HFFc6 (cell line): ENCODE data around the gene GCNT4. TPM values are rescaled to one million over a fixed set of nuclear protein-coding genes. Genes with fewer than 3 reads are reported as not detected.

Experiments
- DNase-seq: peaks from one replicate; pipeline ENCODE4 v3.0.0-alpha.2; 2018
- H3K27ac Mint-ChIP-seq: 2 replicates; pipeline ENCODE4 v1.8.0; 2020; ENCODE audit warnings: mild to moderate bottlenecking, mixed read lengths
- H3K27me3 Mint-ChIP-seq: 2 replicates; pipeline ENCODE4 v1.8.0; 2021; ENCODE audit warnings: mild to moderate bottlenecking, moderate library complexity, mixed read lengths; ENCODE audit not compliant: insufficient read depth
- H3K36me3 Mint-ChIP-seq: 2 replicates; pipeline ENCODE4 v1.8.0; 2021; ENCODE audit warnings: low read depth, mixed read lengths
- H3K4me1 Mint-ChIP-seq: 2 replicates; pipeline ENCODE4 v1.8.0; 2020; ENCODE audit warnings: low read depth, mixed read lengths
- H3K4me3 Mint-ChIP-seq: 2 replicates; pipeline ENCODE4 v1.8.0; 2020; ENCODE audit warnings: mild to moderate bottlenecking, moderate library complexity, mixed read lengths
- H3K9me3 Mint-ChIP-seq: 2 replicates; pipeline ENCODE4 v1.8.0; 2020; ENCODE audit warnings: mild to moderate bottlenecking, mixed read lengths
- CTCF ChIP-seq: fragments of 200-600 bp; sonication (generic); IDR thresholded peaks from 2 replicates; pipeline ENCODE4 v1.5.0; 2021; ENCODE audit warnings: antibody characterized with exemption, mild to moderate bottlenecking
- total RNA-seq, 6 experiments: library from RNA; stranded (reverse); fragmentation: NEBNext Ultra II Directional; extraction: Animal tissue kit (Norgen Biotek cat#: 25700); gene quantifications; 2 replicates in 1 of 6; 3 replicates in 5 of 6; pipeline ENCODE4 v1.2.3, GENCODE V29; 2021

Gene GCNT4
- total RNA-seq, 6 experiments from 2014 or later = 4.4 to 11.0 (median 5.4) TPM

- no peaks in the 10 kb centered on the region; the same call in none of the 2 replicates for H3K27me3 Mint-ChIP-seq
- H3K4me1 Mint-ChIP-seq = peaks cover 6% of the 10 kb centered on the region
- no peak for DNase-seq
- no peaks in the 10 kb centered on the region for H3K36me3 Mint-ChIP-seq
- H3K4me3 Mint-ChIP-seq = no peak overlapping the region
- H3K27ac Mint-ChIP-seq = no peak overlapping the region
- H3K9me3 Mint-ChIP-seq = no peaks in the 10 kb centered on the region
- no peak for TF ChIP-seq CTCF
Observed at GRCh38 chr5:75062925-75063531, 10.7 kb upstream of the GCNT4 start.

- DNase-seq = no peak
- no peaks in the 10 kb centered on the region for H3K36me3 Mint-ChIP-seq
- no peaks in the 10 kb centered on the region for H3K9me3 Mint-ChIP-seq
- H3K4me3 Mint-ChIP-seq = no peak overlapping the region
- no peaks in the 10 kb centered on the region; the same call in none of the 2 replicates for H3K27me3 Mint-ChIP-seq
- peaks cover 34% of the 10 kb centered on the region for H3K4me1 Mint-ChIP-seq
- no peak overlapping the region for H3K27ac Mint-ChIP-seq
- no peak for TF ChIP-seq CTCF
Observed at GRCh38 chr5:75059912-75060545, 7.7 kb upstream of the GCNT4 start.

GRCh38 chr5:75058986-75059535 is 6.7 kb upstream of the GCNT4 start:
- no peak for TF ChIP-seq CTCF
- no peak for DNase-seq
- H3K27ac Mint-ChIP-seq = peak overlapping the region; percentile 0; the same call in 1 of the 2 replicates
- H3K9me3 Mint-ChIP-seq = no peaks in the 10 kb centered on the region
- H3K4me3 Mint-ChIP-seq = no peak overlapping the region
- H3K36me3 Mint-ChIP-seq = no peaks in the 10 kb centered on the region
- H3K4me1 Mint-ChIP-seq = peaks cover 44% of the 10 kb centered on the region
- H3K27me3 Mint-ChIP-seq = no peaks in the 10 kb centered on the region; the same call in none of the 2 replicates

GRCh38 chr5:75057561-75057960 is 5.2 kb upstream of the GCNT4 start:
- Mint-ChIP-seq H3K36me3 (no peaks in the 10 kb centered on the region), H3K4me3 (no peak overlapping the region), H3K9me3 (no peaks in the 10 kb centered on the region), H3K27ac (peak overlapping the region; percentile 77), H3K4me1 (peaks cover 48% of the 10 kb centered on the region), H3K27me3 (no peaks in the 10 kb centered on the region; the same call in none of the 2 replicates)
- TF ChIP-seq CTCF = no peak
- peak; percentile 37 for DNase-seq

GRCh38 chr5:75055727-75056144 is 3.4 kb upstream of the GCNT4 start:
- Mint-ChIP-seq H3K4me3 (peak overlapping the region; percentile 52), H3K9me3 (no peaks in the 10 kb centered on the region), H3K27me3 (no peaks in the 10 kb centered on the region; the same call in 1 of the 2 replicates), H3K4me1 (peaks cover 65% of the 10 kb centered on the region), H3K36me3 (no peaks in the 10 kb centered on the region), H3K27ac (peak overlapping the region; percentile 58)
- DNase-seq = peak; percentile 50
- no peak for TF ChIP-seq CTCF
